B cell (primary cell): ENCODE measurements around the gene HPRT1. TPM values are rescaled to one million over a fixed set of nuclear protein-coding genes. Genes with fewer than 3 reads are reported as not detected.

Source experiments
- ATAC-seq: fragments of 200-7000 bp; cut with Tn5 transposase; one replicate; pipeline ENCODE4 v1.10.0; 2021; ENCODE audit warnings: low read depth, mild to moderate bottlenecking, moderate number of reproducible peaks, moderate library complexity
- CTCF ChIA-PET: fragments of 350-600 bp; sonication (Branson Sonifier 250); formaldehyde crosslinking; loops from one replicate; lab custom pipeline; 2021; ENCODE audit warnings: antibody characterized with exemption, inconsistent platforms; lab: Charles Lee
- POLR2A ChIA-PET: fragments of 350-600 bp; sonication (Branson Sonifier 250); formaldehyde crosslinking; loops from one replicate; lab custom pipeline; 2021; ENCODE audit warnings: antibody characterized with exemption; lab: Charles Lee
- DNase-seq: peaks from one replicate; pipeline ENCODE4 v3.0.0; 2013
- H2AFZ ChIP-seq: 2 replicates; pipeline ENCODE4 v1.6.1; 2012; ENCODE audit warnings: mild to moderate bottlenecking, low read depth, low read length; ENCODE audit not compliant: insufficient read depth, poor library complexity, severe bottlenecking
- H3K27ac ChIP-seq, 2 donors: 1 replicate in 1 of 2; 2 replicates in 1 of 2; pipeline ENCODE4 v1.5.1; 2012 to 2013; ENCODE audit warnings: low read length in 2 of 2, mild to moderate bottlenecking in 2 of 2, moderate library complexity in 1 of 2
- H3K27me3 ChIP-seq, 4 experiments: fragments of 200-600 bp in 1 of 4; sonication (generic) in 1 of 4; replicated peaks in 1 of 4; 1 replicate in 2 of 4; 2 replicates in 2 of 4; pipeline versions ENCODE4 v1.6.1 to v1.7.0; 2013 to 2016; ENCODE audit warnings: low read length in 3 of 4, mild to moderate bottlenecking in 2 of 4, mixed read lengths in 1 of 4, moderate library complexity in 1 of 4; ENCODE audit not compliant: insufficient read depth in 4 of 4, control insufficient read depth in 3 of 4; ENCODE audit errors: control extremely low read depth in 1 of 4
- H3K36me3 ChIP-seq, 2 experiments: replicated peaks in 1 of 2; 1 replicate in 1 of 2; 2 replicates in 1 of 2; pipeline versions ENCODE4 v1.6.1 to v1.7.1; 2013; ENCODE audit warnings: low read length in 1 of 2; ENCODE audit not compliant: insufficient read depth in 2 of 2, control insufficient read depth in 1 of 2; ENCODE audit errors: control extremely low read depth in 1 of 2, extremely low read depth in 1 of 2
- H3K4me1 ChIP-seq, 2 donors: fragments of 200-600 bp in 1 of 2; sonication (generic) in 1 of 2; 1 replicate in 1 of 2; 2 replicates in 1 of 2; pipeline versions ENCODE4 v1.5.1 to v1.6.1; 2013 to 2017; ENCODE audit warnings: low read length in 2 of 2; ENCODE audit not compliant: control insufficient read depth in 2 of 2, insufficient read depth in 2 of 2
- H3K4me2 ChIP-seq: replicated peaks from 2 replicates; pipeline ENCODE3; 2012; ENCODE audit warnings: mild to moderate bottlenecking, low read depth, low read length; ENCODE audit not compliant: poor library complexity, severe bottlenecking
- H3K4me3 ChIP-seq, 5 experiments: fragments of 200-600 bp in 1 of 5; sonication (generic) in 1 of 5; 1 replicate in 3 of 5; 2 replicates in 2 of 5; pipeline versions ENCODE4 v1.5.1 to v1.7.0; 2011 to 2016; ENCODE audit warnings: low read length in 4 of 5, mild to moderate bottlenecking in 4 of 5, low read depth in 2 of 5, control low read depth in 1 of 5, moderate library complexity in 1 of 5; ENCODE audit not compliant: insufficient read depth in 1 of 5; ENCODE audit errors: control extremely low read depth in 1 of 5, extremely low read depth in 1 of 5
- H3K79me2 ChIP-seq: fragments of 200-600 bp; sonication (generic); one replicate; pipeline ENCODE4 v1.6.0; 2016; ENCODE audit warnings: low read length; ENCODE audit not compliant: control insufficient read depth, insufficient read depth
- H3K9ac ChIP-seq: fragments of 200-600 bp; sonication (generic); 2 replicates; pipeline ENCODE4 v1.6.1; 2017; ENCODE audit warnings: mild to moderate bottlenecking, low read length, moderate library complexity
- H3K9me3 ChIP-seq, 3 donors: one replicate each; pipeline versions ENCODE4 v1.6.1 to v1.7.1; 2013; ENCODE audit warnings: low read length in 2 of 3; ENCODE audit not compliant: control insufficient read depth in 2 of 3, insufficient read depth in 1 of 3; ENCODE audit errors: control extremely low read depth in 1 of 3
- H4K20me1 ChIP-seq: 2 replicates; pipeline ENCODE4 v1.6.0; 2012; ENCODE audit warnings: mild to moderate bottlenecking, low read length; ENCODE audit not compliant: insufficient read depth, control insufficient read depth, poor library complexity, severe bottlenecking
- H3K27ac Mint-ChIP-seq: one replicate; pipeline ENCODE4 v1.8.0; 2021; ENCODE audit warnings: mixed read lengths
- H3K27me3 Mint-ChIP-seq: one replicate; pipeline ENCODE4 v1.8.0; 2021; ENCODE audit warnings: mixed read lengths
- H3K4me1 Mint-ChIP-seq: one replicate; pipeline ENCODE4 v1.8.0; 2021; ENCODE audit warnings: mixed read lengths
- H3K4me3 Mint-ChIP-seq: one replicate; pipeline ENCODE4 v1.8.0; 2021; ENCODE audit warnings: mixed read lengths
- H3K9me3 Mint-ChIP-seq: one replicate; pipeline ENCODE4 v1.8.0; 2022; ENCODE audit warnings: mixed read lengths; ENCODE audit not compliant: insufficient read depth
- CTCF ChIP-seq: fragments of 200-600 bp; IDR thresholded peaks from one replicate; pipeline ENCODE4 v1.8.0; 2022; ENCODE audit warnings: antibody characterized with exemption, mild to moderate bottlenecking
- EZH2 ChIP-seq: IDR thresholded peaks from 2 replicates; pipeline ENCODE4 v1.6.1; 2012; ENCODE audit warnings: borderline replicate concordance, low read depth, mild to moderate bottlenecking, moderate library complexity, low read length; ENCODE audit not compliant: insufficient read depth, poor library complexity, severe bottlenecking
- WGBS: methylation state at CpG from one replicate; pipeline ENCODE4 v1.1.5; 2013; ENCODE audit warnings: missing lambda C conversion rate; ENCODE audit not compliant: insufficient coverage; 5-methylcytosine and 5-hydroxymethylcytosine counted together
- intact Hi-C: fragments of 100-400 bp; cut with micrococcal nuclease; formaldehyde crosslinking; loops from one replicate; pipeline ENCODE4 v1.10.0; 2022
- polyA plus RNA-seq: library from polyadenylated mRNA; depleted of rRNA; stranded (reverse); fragments of >200 nt; gene quantifications from 2 replicates; pipeline ENCODE4 v1.2.3, GENCODE V29; 2012
- total RNA-seq, 2 donors: library from RNA; stranded (reverse); fragments of 120-200 nt in 1 of 2; gene quantifications; 1 replicate in 1 of 2; 2 replicates in 1 of 2; pipeline versions ENCODE4 v1.2.3 to v1.2.4, GENCODE V29; 2013 to 2022

The HPRT1 gene
- total and polyA plus RNA-seq, 2 donors (not counting 1 experiment from before 2014, with no cell fraction given), result 6.6 to 19.5 TPM

- ChIA-PET CTCF (no interaction called here), POLR2A (no interaction called here)
- 100% methylated on average over 1 of the region's 5 CpGs for whole genome bisulfite sequencing
- Histone ChIP-seq H3K9ac (no peak overlapping the region), H2AFZ (no peak overlapping the region), H3K4me2 (no peak overlapping the region), H3K27me3 (no peaks in the 10 kb centered on the region), H3K79me2 (no peaks in the 10 kb centered on the region), H4K20me1 (no peaks in the 10 kb centered on the region), H3K4me1 (no peaks in the 10 kb centered on the region), H3K4me3 (no peak overlapping the region), H3K9me3 (no peaks in the 10 kb centered on the region), H3K27ac (no peak overlapping the region), H3K36me3 (no peaks in the 10 kb centered on the region)
- intact Hi-C loops, result no loop called here
- no peaks in the 10 kb centered on the region for H3K4me1 Mint-ChIP-seq
- no peak for DNase-seq
- no peak for ATAC-seq
- no peak overlapping the region for H3K27ac Mint-ChIP-seq
- TF ChIP-seq EZH2 (no peak), CTCF (no peak)
- no peak overlapping the region for H3K4me3 Mint-ChIP-seq
- no peaks in the 10 kb centered on the region for H3K9me3 Mint-ChIP-seq
- H3K27me3 Mint-ChIP-seq, result no peaks in the 10 kb centered on the region
Measured at GRCh38 chrX:134526399-134526798, 66.4 kb downstream of the HPRT1 start.

- H3K4me3 ChIP-seq, result no peak overlapping the region
- peaks cover 4% of the 10 kb centered on the region for H3K27me3 Mint-ChIP-seq
- no peaks in the 10 kb centered on the region for H3K9me3 ChIP-seq
- H3K27ac ChIP-seq, result no peak overlapping the region
- no peak overlapping the region for H3K4me3 Mint-ChIP-seq
- no peak overlapping the region for H2AFZ ChIP-seq
- no peaks in the 10 kb centered on the region for H3K27me3 ChIP-seq
- H3K27ac Mint-ChIP-seq, result no peak overlapping the region
- WGBS, result 74% methylated on average over 2 of the region's 3 CpGs
- intact Hi-C loops, result no loop called here
- no peak overlapping the region for H3K4me2 ChIP-seq
- CTCF ChIA-PET, result no interaction called here
- no peaks in the 10 kb centered on the region for H3K4me1 ChIP-seq
- no peaks in the 10 kb centered on the region for H3K36me3 ChIP-seq
- DNase-seq, result no peak
- no peak for ATAC-seq
- H3K4me1 Mint-ChIP-seq, result no peaks in the 10 kb centered on the region
- H3K9ac ChIP-seq, result no peak overlapping the region
- H3K79me2 ChIP-seq, result no peaks in the 10 kb centered on the region
- POLR2A ChIA-PET, result no interaction called here
- TF ChIP-seq EZH2, result no peak
- no peak for TF ChIP-seq CTCF
- H3K9me3 Mint-ChIP-seq, result no peaks in the 10 kb centered on the region
- H4K20me1 ChIP-seq, result no peaks in the 10 kb centered on the region
Measured at GRCh38 chrX:134528960-134529359, 69.0 kb downstream of the HPRT1 start.
